Loucy (cell line): ENCODE measurements around the gene TMEM38A.

Experiments used
- H2AFZ ChIP-seq: fragments of 200-600 bp; sonication (generic); 2 replicates; pipeline ENCODE4 v1.6.0; 2016; ENCODE audit warnings: antibody characterized with exemption, mild to moderate bottlenecking, low read length, moderate library complexity
- H3F3A ChIP-seq: fragments of 200-600 bp; 2 replicates; pipeline ENCODE4 v1.6.0; 2016; ENCODE audit warnings: antibody characterized with exemption, low read depth, mild to moderate bottlenecking
- H3K27me3 ChIP-seq: fragments of 200-600 bp; sonication (generic); 2 replicates; pipeline ENCODE4 v1.6.1; 2014; ENCODE audit warnings: low read length, mild to moderate bottlenecking; ENCODE audit not compliant: insufficient read depth, poor library complexity, severe bottlenecking
- H3K36me3 ChIP-seq: fragments of 200-600 bp; sonication (generic); 2 replicates; pipeline ENCODE4 v1.6.1; 2016; ENCODE audit warnings: low read length; ENCODE audit not compliant: insufficient read depth
- H3K4me1 ChIP-seq: fragments of 200-600 bp; sonication (generic); 2 replicates; pipeline ENCODE4 v1.5.1; 2014; ENCODE audit warnings: low read length, mild to moderate bottlenecking; ENCODE audit not compliant: insufficient read depth, poor library complexity, severe bottlenecking
- H3K4me2 ChIP-seq: fragments of 200-600 bp; sonication (generic); 2 replicates; pipeline ENCODE4 v1.6.0; 2014; ENCODE audit warnings: antibody characterized with exemption, low read length, low read depth, mild to moderate bottlenecking; ENCODE audit not compliant: poor library complexity, severe bottlenecking
- H3K4me3 ChIP-seq: fragments of 200-600 bp; sonication (generic); 2 replicates; pipeline ENCODE4 v1.5.1; 2014; ENCODE audit warnings: low read length, mild to moderate bottlenecking, mixed read lengths; ENCODE audit not compliant: poor library complexity, severe bottlenecking
- H3K79me2 ChIP-seq: fragments of 200-600 bp; sonication (generic); 2 replicates; pipeline ENCODE4 v1.6.1; 2014; ENCODE audit warnings: low read length; ENCODE audit not compliant: insufficient read depth
- H3K9ac ChIP-seq: fragments of 200-600 bp; sonication (generic); 2 replicates; pipeline ENCODE4 v1.6.0; 2014; ENCODE audit warnings: mild to moderate bottlenecking, low read depth, low read length, moderate library complexity; ENCODE audit not compliant: poor library complexity, severe bottlenecking
- H3K9me2 ChIP-seq: fragments of 200-600 bp; sonication (generic); replicated peaks from 2 replicates; pipeline ENCODE4 v1.6.1; 2016; ENCODE audit warnings: low read depth, low read length, mixed read lengths
- H3K9me3 ChIP-seq: fragments of 200-600 bp; sonication (generic); 2 replicates; pipeline ENCODE4 v1.6.1; 2014; ENCODE audit warnings: mild to moderate bottlenecking, antibody characterized with exemption, low read length, low read depth; ENCODE audit not compliant: insufficient read depth
- H4K20me1 ChIP-seq: fragments of 200-600 bp; sonication (generic); 2 replicates; pipeline ENCODE4 v1.6.0; 2014; ENCODE audit warnings: antibody characterized with exemption, low read length, mild to moderate bottlenecking; ENCODE audit not compliant: insufficient read depth, poor library complexity, severe bottlenecking
- CTCF ChIP-seq: fragments of 200-600 bp; sonication (generic); conservative IDR thresholded peaks from 2 replicates; pipeline ENCODE4 v1.5.1; 2014; ENCODE audit warnings: mild to moderate bottlenecking, antibody characterized with exemption, low read length
- EZH2phosphoT487 ChIP-seq: fragments of 200-600 bp; IDR thresholded peaks from 2 replicates; pipeline ENCODE4 v1.6.1; 2018; ENCODE audit warnings: antibody characterized with exemption, mild to moderate bottlenecking, moderate library complexity, borderline replicate concordance

The TMEM38A gene

GRCh38 chr19:16682539-16682938, 21.6 kb downstream of the TMEM38A start:
- Histone ChIP-seq H3K27me3 (no peaks in the 10 kb centered on the region), H3K4me2 (no peak overlapping the region), H4K20me1 (no peaks in the 10 kb centered on the region), H3K9ac (no peak overlapping the region), H3K4me1 (no peaks in the 10 kb centered on the region), H3K9me3 (no peaks in the 10 kb centered on the region), H3F3A (no peaks in the 10 kb centered on the region), H3K4me3 (no peak overlapping the region), H2AFZ (no peak overlapping the region), H3K9me2 (no peaks in the 10 kb centered on the region), H3K36me3 (no peaks in the 10 kb centered on the region), H3K79me2 (no peaks in the 10 kb centered on the region)
- TF ChIP-seq EZH2phosphoT487 (no peak), CTCF (no peak)

GRCh38 chr19:16684216-16684615, 23.3 kb downstream of the TMEM38A start:
- Histone ChIP-seq H3K9me3 (no peaks in the 10 kb centered on the region), H2AFZ (no peak overlapping the region), H3F3A (no peaks in the 10 kb centered on the region), H3K79me2 (no peaks in the 10 kb centered on the region), H3K4me2 (no peak overlapping the region), H3K4me1 (no peaks in the 10 kb centered on the region), H3K9me2 (no peaks in the 10 kb centered on the region), H4K20me1 (no peaks in the 10 kb centered on the region), H3K36me3 (no peaks in the 10 kb centered on the region), H3K9ac (no peak overlapping the region), H3K27me3 (no peaks in the 10 kb centered on the region), H3K4me3 (no peak overlapping the region)
- TF ChIP-seq EZH2phosphoT487 (no peak), CTCF (no peak)

GRCh38 chr19:16688084-16688483, 27.1 kb downstream of the TMEM38A start:
- no peak overlapping the region for H2AFZ ChIP-seq
- no peak for TF ChIP-seq CTCF
- no peak for TF ChIP-seq EZH2phosphoT487
- H3K9me2 ChIP-seq = no peaks in the 10 kb centered on the region
- H3K4me3 ChIP-seq = no peak overlapping the region
- no peak overlapping the region for H3K4me2 ChIP-seq
- H3K4me1 ChIP-seq = no peaks in the 10 kb centered on the region
- no peaks in the 10 kb centered on the region for H3K79me2 ChIP-seq
- no peaks in the 10 kb centered on the region for H3K27me3 ChIP-seq
- no peaks in the 10 kb centered on the region for H3K36me3 ChIP-seq
- no peaks in the 10 kb centered on the region for H3K9me3 ChIP-seq
- no peaks in the 10 kb centered on the region for H3F3A ChIP-seq
- no peaks in the 10 kb centered on the region for H4K20me1 ChIP-seq
- H3K9ac ChIP-seq = no peak overlapping the region
